ENCODE data around the gene MACF1.
A peak's percentile ranks its signal among the peaks of the same experiment; 100 is the strongest.

The MACF1 gene

GRCh38 chr1:39255222-39255621, 50.7 kb downstream of the MACF1 start:
- Mint-ChIP-seq H3K36me3 (ENCODE audit: low read depth) (peaks cover 40% of the 10 kb centered on the region), H3K4me1 (ENCODE audit: low read depth) (peaks cover 22% of the 10 kb centered on the region), H3K27ac (no peak overlapping the region), H3K27me3 (no peaks in the 10 kb centered on the region), H3K9me3 (no peaks in the 10 kb centered on the region), H3K4me3 (no peak overlapping the region)

GRCh38 chr1:39258146-39258924, 53.8 kb downstream of the MACF1 start:
- no peak overlapping the region for H3K4me3 Mint-ChIP-seq
- peaks cover 36% of the 10 kb centered on the region for H3K4me1 Mint-ChIP-seq (ENCODE audit: low read depth)
- H3K9me3 Mint-ChIP-seq = no peaks in the 10 kb centered on the region
- H3K36me3 Mint-ChIP-seq (ENCODE audit: low read depth) = peaks cover 43% of the 10 kb centered on the region
- no peaks in the 10 kb centered on the region for H3K27me3 Mint-ChIP-seq
- H3K27ac Mint-ChIP-seq = peak overlapping the region; percentile 74

DNA sequence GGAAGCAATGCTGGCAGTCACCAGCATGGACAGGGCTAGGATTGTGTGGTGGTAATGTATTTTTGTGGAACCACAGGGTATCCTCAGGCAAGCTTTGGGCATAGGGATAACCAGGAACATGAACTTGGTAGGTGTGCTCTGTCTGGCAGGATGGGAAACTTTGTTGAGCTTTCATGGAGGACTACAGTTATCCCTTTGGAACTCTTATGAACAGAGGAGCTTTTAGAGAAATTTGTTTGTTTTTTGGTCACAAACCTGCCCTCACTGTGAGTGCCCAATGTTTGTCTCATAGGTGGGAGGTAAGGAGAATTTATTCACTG, 54.4 kb downstream of the MACF1 start:
- Mint-ChIP-seq H3K4me1 (ENCODE audit: low read depth) (peaks cover 42% of the 10 kb centered on the region), H3K9me3 (no peaks in the 10 kb centered on the region), H3K4me3 (no peak overlapping the region), H3K36me3 (ENCODE audit: low read depth) (peaks cover 38% of the 10 kb centered on the region), H3K27me3 (no peaks in the 10 kb centered on the region), H3K27ac (peak overlapping the region; percentile 74)

GRCh38 chr1:39261712-39262221, 57.3 kb downstream of the MACF1 start:
- Mint-ChIP-seq H3K27ac (no peak overlapping the region), H3K9me3 (no peaks in the 10 kb centered on the region), H3K4me1 (ENCODE audit: low read depth) (peaks cover 61% of the 10 kb centered on the region), H3K36me3 (ENCODE audit: low read depth) (peaks cover 42% of the 10 kb centered on the region), H3K4me3 (no peak overlapping the region), H3K27me3 (no peaks in the 10 kb centered on the region)

DNA sequence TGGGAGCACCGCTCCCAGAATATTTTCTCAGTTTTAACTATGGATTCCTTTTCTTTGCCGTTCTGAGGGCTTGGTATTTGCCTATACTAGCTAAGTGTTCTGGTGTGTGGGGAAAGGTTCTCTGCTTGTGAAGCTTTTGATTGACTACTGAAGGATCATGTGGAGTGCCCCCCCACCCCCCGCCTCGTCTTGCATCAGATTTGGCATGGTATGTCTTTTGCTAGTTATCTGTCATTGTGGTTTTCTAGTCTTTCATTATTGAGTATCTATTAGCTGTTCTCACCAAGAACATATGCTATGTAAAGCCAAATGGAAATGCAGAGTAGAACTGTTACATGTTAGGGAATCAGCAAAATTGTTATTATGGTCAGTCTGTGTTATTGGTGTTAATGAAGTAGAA, 58.3 kb downstream of the MACF1 start:
- Mint-ChIP-seq H3K27ac (peak overlapping the region; percentile 49), H3K27me3 (no peaks in the 10 kb centered on the region), H3K4me3 (no peak overlapping the region), H3K4me1 (ENCODE audit: low read depth) (peaks cover 68% of the 10 kb centered on the region), H3K36me3 (ENCODE audit: low read depth) (peaks cover 38% of the 10 kb centered on the region), H3K9me3 (no peaks in the 10 kb centered on the region)

- H3K4me3 Mint-ChIP-seq = no peak overlapping the region
- no peaks in the 10 kb centered on the region for H3K9me3 Mint-ChIP-seq
- peaks cover 23% of the 10 kb centered on the region for H3K36me3 Mint-ChIP-seq (ENCODE audit: low read depth)
- H3K4me1 Mint-ChIP-seq (ENCODE audit: low read depth) = peaks cover 87% of the 10 kb centered on the region
- no peak overlapping the region for H3K27ac Mint-ChIP-seq
- H3K27me3 Mint-ChIP-seq = no peaks in the 10 kb centered on the region
Measured at GRCh38 chr1:39266269-39266668, 61.8 kb downstream of the MACF1 start.

DNA sequence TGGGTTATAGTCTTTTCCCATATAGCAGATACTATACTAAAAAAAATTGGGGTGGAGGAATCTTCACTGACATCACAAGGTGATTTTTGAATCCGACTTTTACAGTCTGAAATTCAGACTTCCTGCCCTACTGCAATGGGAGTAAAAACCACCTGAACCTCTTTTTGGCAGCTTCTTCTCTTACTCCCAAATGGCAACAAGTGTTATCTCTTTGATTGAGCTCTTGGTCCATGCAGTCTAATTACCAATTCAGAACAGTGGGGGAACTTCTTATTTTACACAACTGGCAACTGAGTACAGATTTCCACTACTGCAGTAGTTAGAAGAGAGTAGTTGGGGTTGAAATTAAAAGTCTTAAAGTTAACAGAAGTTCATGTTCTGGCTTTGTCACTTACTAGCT, 62.3 kb downstream of the MACF1 start:
- no peak overlapping the region for H3K4me3 Mint-ChIP-seq
- no peak overlapping the region for H3K27ac Mint-ChIP-seq
- peaks cover 17% of the 10 kb centered on the region for H3K36me3 Mint-ChIP-seq (ENCODE audit: low read depth)
- H3K9me3 Mint-ChIP-seq = no peaks in the 10 kb centered on the region
- no peaks in the 10 kb centered on the region for H3K27me3 Mint-ChIP-seq
- peaks cover 87% of the 10 kb centered on the region for H3K4me1 Mint-ChIP-seq (ENCODE audit: low read depth)

GRCh38 chr1:39268112-39268581, 63.7 kb downstream of the MACF1 start:
- Mint-ChIP-seq H3K27ac (peak overlapping the region; percentile 64), H3K36me3 (ENCODE audit: low read depth) (peaks cover 10% of the 10 kb centered on the region), H3K27me3 (no peaks in the 10 kb centered on the region), H3K4me1 (ENCODE audit: low read depth) (peaks cover 86% of the 10 kb centered on the region), H3K4me3 (peak overlapping the region; percentile 66), H3K9me3 (no peaks in the 10 kb centered on the region)

DNA sequence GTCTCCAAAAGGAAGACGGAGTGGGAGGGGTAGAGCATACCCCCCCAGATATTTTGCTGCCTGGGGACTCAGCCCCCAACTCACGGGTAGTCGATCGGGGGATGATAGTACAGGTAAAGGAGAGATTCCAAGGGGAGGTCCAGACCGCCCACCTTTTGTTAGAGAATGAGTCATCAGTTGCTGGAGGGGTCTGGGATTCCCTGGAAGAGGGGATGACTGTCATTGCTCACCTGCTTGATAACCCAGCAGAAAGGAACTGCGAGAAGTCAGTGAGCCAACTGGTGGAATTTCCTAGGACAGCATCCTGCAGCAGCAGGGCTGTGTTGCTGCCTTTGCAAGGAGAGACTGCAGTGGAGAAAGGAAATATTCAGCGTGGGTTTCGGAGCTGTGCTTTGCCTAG, 64.4 kb downstream of the MACF1 start:
- peak overlapping the region; percentile 64 for H3K27ac Mint-ChIP-seq
- H3K4me1 Mint-ChIP-seq (ENCODE audit: low read depth) = peaks cover 78% of the 10 kb centered on the region
- peak overlapping the region; percentile 66 for H3K4me3 Mint-ChIP-seq
- H3K9me3 Mint-ChIP-seq = no peaks in the 10 kb centered on the region
- no peaks in the 10 kb centered on the region for H3K27me3 Mint-ChIP-seq
- H3K36me3 Mint-ChIP-seq (ENCODE audit: low read depth) = peaks cover 10% of the 10 kb centered on the region

DNA sequence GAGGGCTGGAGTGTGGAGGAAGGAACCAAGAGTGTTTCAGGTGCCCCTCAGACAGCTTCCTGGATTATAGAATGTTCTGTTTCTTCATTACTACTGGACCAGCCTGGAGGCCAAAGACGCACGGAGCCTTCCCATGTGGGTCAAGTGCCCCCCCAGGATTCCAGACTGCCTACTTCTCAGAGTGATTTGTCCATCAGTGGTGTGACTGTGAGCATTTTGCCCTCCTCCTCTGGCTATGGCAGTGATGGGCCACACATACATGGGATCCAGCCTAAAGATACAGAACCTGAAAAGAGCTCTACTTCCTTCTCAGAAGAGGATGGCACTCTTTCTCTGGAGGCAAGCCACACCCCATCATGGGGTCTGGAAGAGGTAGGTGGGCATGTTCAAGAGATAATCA, 64.9 kb downstream of the MACF1 start:
- H3K27me3 Mint-ChIP-seq = no peaks in the 10 kb centered on the region
- H3K4me3 Mint-ChIP-seq = peak overlapping the region; percentile 35
- H3K4me1 Mint-ChIP-seq (ENCODE audit: low read depth) = peaks cover 75% of the 10 kb centered on the region
- H3K9me3 Mint-ChIP-seq = no peaks in the 10 kb centered on the region
- peak overlapping the region; percentile 64 for H3K27ac Mint-ChIP-seq
- peaks cover 5% of the 10 kb centered on the region for H3K36me3 Mint-ChIP-seq (ENCODE audit: low read depth)

- peak overlapping the region; percentile 35 for H3K4me3 Mint-ChIP-seq
Measured at GRCh38 chr1:39269791-39270342, 65.4 kb downstream of the MACF1 start.

GRCh38 chr1:39270368-39270767, 65.9 kb downstream of the MACF1 start:
- peaks cover 5% of the 10 kb centered on the region for H3K36me3 Mint-ChIP-seq (ENCODE audit: low read depth)
- H3K27me3 Mint-ChIP-seq = no peaks in the 10 kb centered on the region
- H3K9me3 Mint-ChIP-seq = no peaks in the 10 kb centered on the region
- H3K27ac Mint-ChIP-seq = peak overlapping the region; percentile 64
- peaks cover 72% of the 10 kb centered on the region for H3K4me1 Mint-ChIP-seq (ENCODE audit: low read depth)
- peak overlapping the region; percentile 35 for H3K4me3 Mint-ChIP-seq

More at GRCh38 chr1:39269791-39270342, 65.4 kb downstream of the MACF1 start:
- Mint-ChIP-seq H3K9me3 (no peaks in the 10 kb centered on the region), H3K4me1 (ENCODE audit: low read depth) (peaks cover 75% of the 10 kb centered on the region), H3K36me3 (ENCODE audit: low read depth) (peaks cover 5% of the 10 kb centered on the region), H3K27ac (peak overlapping the region; percentile 64), H3K27me3 (no peaks in the 10 kb centered on the region)

DNA sequence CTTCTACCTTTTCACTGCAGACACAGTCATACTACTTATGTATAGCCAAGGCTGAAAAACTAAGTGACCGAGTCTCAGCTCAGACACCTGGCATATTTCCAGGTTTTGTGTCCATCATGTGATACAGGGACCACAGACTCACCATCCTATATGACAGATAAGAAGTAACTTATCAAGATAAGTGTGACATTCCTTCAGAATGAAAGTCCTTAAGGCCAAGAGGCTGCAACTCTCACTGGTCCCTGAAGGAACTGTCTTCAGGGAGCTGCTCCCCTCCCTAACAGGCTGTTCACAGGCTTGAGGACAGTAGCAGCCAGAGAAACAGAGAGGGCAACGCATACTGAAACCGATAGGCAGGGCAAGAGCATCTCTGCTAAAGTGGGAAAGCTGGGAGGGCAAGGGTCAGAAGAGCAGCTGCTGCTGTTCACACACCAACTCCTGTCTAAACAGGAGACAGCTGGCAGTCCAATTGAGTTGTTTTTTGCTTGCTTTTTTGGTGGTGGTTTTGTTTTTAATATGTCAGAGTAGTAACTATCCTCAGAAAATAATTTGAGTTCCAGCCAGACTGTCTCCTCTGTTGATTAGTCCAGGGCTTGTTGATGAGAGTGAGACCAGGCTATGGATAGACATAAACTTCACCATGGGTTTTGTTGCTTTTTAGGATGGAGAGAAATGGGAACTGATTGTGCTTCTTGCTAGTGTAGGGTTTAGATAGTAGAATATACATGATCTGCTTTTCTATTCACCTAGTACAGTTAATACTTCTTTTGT, 67.7 kb downstream of the MACF1 start:
- Mint-ChIP-seq H3K4me1 (ENCODE audit: low read depth) (peaks cover 71% of the 10 kb centered on the region), H3K4me3 (no peak overlapping the region), H3K36me3 (ENCODE audit: low read depth) (peaks cover 9% of the 10 kb centered on the region), H3K9me3 (no peaks in the 10 kb centered on the region), H3K27ac (peak overlapping the region; percentile 10), H3K27me3 (no peaks in the 10 kb centered on the region)

DNA sequence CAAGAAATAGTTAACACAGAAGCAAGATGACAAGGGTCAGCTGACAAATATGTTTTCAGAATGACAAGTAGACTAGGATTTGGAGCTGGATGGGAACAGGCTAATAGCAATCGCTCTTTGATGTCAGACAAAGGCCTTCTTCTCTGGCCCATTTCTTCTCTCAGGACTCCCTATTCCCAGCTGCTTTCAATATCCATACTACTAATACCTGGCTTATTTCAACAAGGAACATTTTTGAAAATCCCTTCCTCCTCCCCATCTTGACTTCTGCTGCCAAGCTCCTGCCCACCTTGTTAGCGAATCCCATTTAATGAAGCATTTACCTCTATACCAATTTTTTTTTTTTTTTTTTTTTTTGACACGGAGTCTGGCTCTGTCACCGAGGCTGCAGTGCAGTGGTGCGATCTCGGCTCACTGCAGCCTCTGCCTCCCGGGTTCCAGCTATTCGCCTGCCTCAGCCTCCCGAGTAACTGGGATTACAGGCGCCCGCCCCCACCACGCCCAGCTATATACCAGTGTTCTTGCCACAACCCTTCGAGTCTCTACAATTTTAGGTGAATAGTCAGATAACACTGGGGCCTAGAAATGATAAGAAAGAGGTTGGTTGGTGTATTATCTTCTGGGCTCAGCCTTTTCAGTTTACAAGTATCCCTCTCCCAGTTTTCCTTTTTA, 68.4 kb downstream of the MACF1 start:
- Mint-ChIP-seq H3K27me3 (no peaks in the 10 kb centered on the region), H3K27ac (no peak overlapping the region), H3K9me3 (no peaks in the 10 kb centered on the region), H3K4me1 (ENCODE audit: low read depth) (peaks cover 72% of the 10 kb centered on the region), H3K4me3 (no peak overlapping the region), H3K36me3 (ENCODE audit: low read depth) (peaks cover 13% of the 10 kb centered on the region)

All from stimulated activated naive CD8-positive, alpha-beta T cell treated with anti-CD3 and anti-CD28 coated beads, Interleukin-15, Interleukin-2, amounts not matched to agents 100 ng/mL and 50 ng/mL, for 24 hours (primary cell).